H1 (cell line): ENCODE measurements around the gene ZFYVE16. TPM values are rescaled to one million over a fixed set of nuclear protein-coding genes. Genes with fewer than 3 reads are reported as not detected.

Source experiments
- CTCF ChIA-PET: fragments of 300-600 bp; sonication (Branson Sonifier 250); formaldehyde crosslinking; loops from one replicate; lab custom pipeline; 2021; ENCODE audit not compliant: partially characterized antibody; lab: Charles Lee
- POLR2A ChIA-PET: fragments of 300-600 bp; sonication (Branson Sonifier 250); formaldehyde crosslinking; loops from one replicate; lab custom pipeline; 2021; ENCODE audit warnings: inconsistent platforms; ENCODE audit not compliant: partially characterized antibody; lab: Charles Lee
- DNase-seq, 2 experiments: peaks; one replicate each; pipeline versions ENCODE4 v3.0.0 to v3.0.0-alpha.2; 2010 to 2022; ENCODE audit warnings: low spot score in 2 of 2, low read depth in 1 of 2, mixed read lengths in 1 of 2
- FAIRE-seq: peaks from 2 replicates; lab custom pipeline; 2011; peaks lifted over from hg19 to GRCh38; lab: Jason Lieb, UNC
- H2AFZ ChIP-seq: 2 replicates; pipeline ENCODE4 v1.8.1; 2012; ENCODE audit warnings: low read length, inconsistent platforms
- H2AK5ac ChIP-seq: 2 replicates; pipeline ENCODE4 v1.6.1; 2013; ENCODE audit warnings: low read depth, low read length
- H2BK120ac ChIP-seq: replicated peaks from 2 replicates; pipeline ENCODE3; 2013; ENCODE audit warnings: low read depth, low read length, inconsistent platforms
- H2BK12ac ChIP-seq: 2 replicates; pipeline ENCODE4 v1.6.1; 2013; ENCODE audit warnings: low read depth, low read length
- H2BK15ac ChIP-seq: 2 replicates; pipeline ENCODE4 v1.6.1; 2013; ENCODE audit warnings: low read length
- H2BK20ac ChIP-seq: 2 replicates; pipeline ENCODE4 v1.6.1; 2013; ENCODE audit warnings: low read length
- H2BK5ac ChIP-seq: 2 replicates; pipeline ENCODE4 v1.6.1; 2013; ENCODE audit warnings: low read depth, low read length
- H3K14ac ChIP-seq: 2 replicates; pipeline ENCODE4 v1.6.1; 2013; ENCODE audit warnings: inconsistent platforms; ENCODE audit not compliant: insufficient read length
- H3K18ac ChIP-seq: 2 replicates; pipeline ENCODE4 v1.6.1; 2013; ENCODE audit warnings: low read length; ENCODE audit errors: extremely low read depth
- H3K23ac ChIP-seq: 2 replicates; pipeline ENCODE4 v1.6.1; 2013; ENCODE audit warnings: inconsistent platforms; ENCODE audit not compliant: insufficient read length
- H3K23me2 ChIP-seq: 2 replicates; pipeline ENCODE4 v1.6.1; 2013; ENCODE audit warnings: low read depth, low read length
- H3K27ac ChIP-seq: 2 replicates; pipeline ENCODE4 v1.6.1; 2011; ENCODE audit warnings: low read depth, low read length, inconsistent platforms
- H3K27me3 ChIP-seq, 4 experiments: replicated peaks in 1 of 4; 1 replicate in 1 of 4; 2 replicates in 3 of 4; pipeline versions ENCODE4 v1.6.1 to v1.8.1; 2011 to 2013; ENCODE audit warnings: low read length in 3 of 4, mild to moderate bottlenecking in 3 of 4, inconsistent platforms in 2 of 4, mixed read lengths in 2 of 4, moderate library complexity in 1 of 4; ENCODE audit not compliant: control insufficient read depth in 3 of 4, insufficient read depth in 3 of 4; ENCODE audit errors: extremely low read depth in 1 of 4
- H3K36me3 ChIP-seq, 4 experiments: 2 replicates each; pipeline versions ENCODE4 v1.6.1 to v1.8.1; 2011 to 2013; ENCODE audit warnings: mild to moderate bottlenecking in 4 of 4, low read length in 3 of 4, moderate library complexity in 2 of 4, control low read depth in 1 of 4, inconsistent platforms in 1 of 4; ENCODE audit not compliant: insufficient read depth in 4 of 4, control insufficient read depth in 2 of 4
- H3K4ac ChIP-seq: replicated peaks from 2 replicates; pipeline ENCODE3; 2013; ENCODE audit warnings: low read length, low read depth, mixed read lengths, inconsistent platforms; ENCODE audit not compliant: insufficient read length
- H3K4me1 ChIP-seq, 4 experiments: replicated peaks in 1 of 4; 1 replicate in 1 of 4; 2 replicates in 3 of 4; pipeline versions ENCODE4 v1.6.1 to v1.8.1; 2011 to 2013; ENCODE audit warnings: low read length in 3 of 4, inconsistent platforms in 2 of 4, mixed read lengths in 1 of 4; ENCODE audit not compliant: insufficient read depth in 4 of 4, control insufficient read depth in 3 of 4
- H3K4me2 ChIP-seq, 2 experiments: 2 replicates each; pipeline versions ENCODE4 v1.6.1 to v1.8.1; 2011 to 2013; ENCODE audit warnings: low read depth in 2 of 2, low read length in 2 of 2, control low read depth in 1 of 2, inconsistent platforms in 1 of 2, mild to moderate bottlenecking in 1 of 2; ENCODE audit not compliant: insufficient read depth in 1 of 2
- H3K4me3 ChIP-seq, 4 experiments: fragments of 200-600, 300-600 bp in 1 of 4; sonication (generic), shearing (Covaris generic), sonication (Bioruptor Twin) in 1 of 4; 2 replicates each; pipeline versions ENCODE4 v1.5.1 to v1.8.1; 2011 to 2016; ENCODE audit warnings: low read length in 4 of 4, low read depth in 3 of 4, control low read depth in 2 of 4, inconsistent platforms in 2 of 4, mild to moderate bottlenecking in 2 of 4, mixed read lengths in 1 of 4, moderate library complexity in 1 of 4; ENCODE audit not compliant: insufficient read depth in 2 of 4; ENCODE audit errors: extremely low read depth in 1 of 4
- H3K56ac ChIP-seq: replicated peaks from 2 replicates; pipeline ENCODE3; 2013; ENCODE audit warnings: low read depth, mild to moderate bottlenecking, mixed read lengths, low read length, inconsistent platforms; ENCODE audit not compliant: insufficient read length
- H3K79me1 ChIP-seq: 2 replicates; pipeline ENCODE4 v1.6.1; 2013; ENCODE audit warnings: low read depth, low read length, control low read depth
- H3K79me2 ChIP-seq, 2 experiments: 2 replicates each; pipeline versions ENCODE4 v1.6.1 to v1.8.1; 2012 to 2013; ENCODE audit warnings: low read length in 2 of 2, mild to moderate bottlenecking in 2 of 2, inconsistent platforms in 1 of 2; ENCODE audit not compliant: insufficient read depth in 2 of 2, control insufficient read depth in 1 of 2
- H3K9ac ChIP-seq, 4 experiments: replicated peaks in 1 of 4; 1 replicate in 1 of 4; 2 replicates in 3 of 4; pipeline versions ENCODE4 v1.6.1 to v1.8.1; 2011 to 2013; ENCODE audit warnings: low read depth in 3 of 4, low read length in 3 of 4, control low read depth in 2 of 4, mild to moderate bottlenecking in 2 of 4, moderate library complexity in 2 of 4, inconsistent platforms in 1 of 4; ENCODE audit errors: extremely low read depth in 1 of 4
- H3K9me3 ChIP-seq, 2 experiments: 2 replicates each; pipeline versions ENCODE4 v1.6.1 to v1.8.1; 2012 to 2013; ENCODE audit warnings: mild to moderate bottlenecking in 2 of 2, moderate library complexity in 2 of 2, control low read depth in 1 of 2, inconsistent platforms in 1 of 2, low read depth in 1 of 2, low read length in 1 of 2, mixed read lengths in 1 of 2; ENCODE audit not compliant: insufficient read depth in 2 of 2
- H4K20me1 ChIP-seq, 2 experiments: replicated peaks in 1 of 2; 2 replicates each; pipeline versions ENCODE3 to v1.8.1; 2011 to 2013; ENCODE audit warnings: inconsistent platforms in 2 of 2, low read length in 2 of 2, mild to moderate bottlenecking in 1 of 2; ENCODE audit not compliant: insufficient read depth in 2 of 2, control insufficient read depth in 1 of 2
- H4K5ac ChIP-seq: 2 replicates; pipeline ENCODE4 v1.6.1; 2013; ENCODE audit warnings: low read length, low read depth, mixed read lengths, inconsistent platforms; ENCODE audit not compliant: insufficient read length
- H4K8ac ChIP-seq: 2 replicates; pipeline ENCODE4 v1.8.0; 2013; ENCODE audit warnings: mild to moderate bottlenecking, moderate library complexity, low read length, inconsistent platforms; ENCODE audit not compliant: insufficient read depth; ENCODE audit errors: extremely low read depth
- H4K91ac ChIP-seq: replicated peaks from 2 replicates; pipeline ENCODE3; 2013; ENCODE audit warnings: low read length, mixed read lengths, inconsistent platforms; ENCODE audit not compliant: insufficient read length
- CEBPB ChIP-seq: IDR thresholded peaks from 2 replicates; pipeline ENCODE4 v1.6.1; 2012; ENCODE audit warnings: low read depth, low read length
- GTF2F1 ChIP-seq: IDR thresholded peaks from 2 replicates; pipeline ENCODE4 v1.6.1; 2012; ENCODE audit warnings: low read depth, low read length, improper control_type of control experiment, borderline replicate concordance
- KDM4A ChIP-seq: IDR thresholded peaks from one replicate; pipeline ENCODE4 v1.7.1; 2012; ENCODE audit warnings: low read depth, mild to moderate bottlenecking, moderate library complexity, low read length, inconsistent platforms; ENCODE audit not compliant: severe bottlenecking
- NRF1 ChIP-seq: IDR thresholded peaks from 2 replicates; pipeline ENCODE4 v1.6.1; 2011; ENCODE audit warnings: mild to moderate bottlenecking, low read depth, low read length, improper control_type of control experiment
- RNF2 ChIP-seq: fragments of 200-900, 300-1000 bp; sonication (generic); IDR thresholded peaks from 2 replicates; pipeline ENCODE4 v1.7.1; 2016; ENCODE audit warnings: borderline replicate concordance, low read depth, mild to moderate bottlenecking, antibody characterized with exemption, low read length; ENCODE audit not compliant: poor library complexity, severe bottlenecking; ENCODE audit errors: missing control alignments
- SRF ChIP-seq: IDR thresholded peaks from 2 replicates; pipeline ENCODE4 v1.6.1; 2011; ENCODE audit warnings: mild to moderate bottlenecking, low read depth, low read length, moderate library complexity
- TCF12 ChIP-seq: IDR thresholded peaks from 2 replicates; pipeline ENCODE4 v1.6.1; 2011; ENCODE audit warnings: low read depth, mild to moderate bottlenecking, low read length
- TEAD4 ChIP-seq: IDR thresholded peaks from 2 replicates; pipeline ENCODE4 v1.6.1; 2012; ENCODE audit warnings: low read depth, low read length, inconsistent platforms, mixed read lengths
- WGBS, 2 experiments: shearing (Covaris generic) in 1 of 2; methylation state at CpG; one replicate each; pipeline versions ENCODE4 v1.1.6 to v1.1.7; 2013 to 2015; ENCODE audit warnings: low lambda C conversion rate in 2 of 2, mixed read lengths in 2 of 2, inconsistent platforms in 1 of 2, low coverage in 1 of 2, missing lambda C conversion rate in 1 of 2; ENCODE audit not compliant: insufficient replicate concordance in 2 of 2, insufficient coverage in 1 of 2, insufficient read length in 1 of 2; ENCODE audit errors: extremely low coverage in 1 of 2, missing lambda C conversion rate in 1 of 2; 5-methylcytosine and 5-hydroxymethylcytosine counted together
- polyA plus RNA-seq, 7 experiments: library from polyadenylated mRNA; depleted of rRNA in 3 of 7; stranded (reverse) in 5 of 7; unstranded in 2 of 7; fragments of >200 nt in 5 of 7; fragments of 200-250 nt in 2 of 7; gene quantifications; 1 replicate in 5 of 7; 2 replicates in 1 of 7; 4 replicates in 1 of 7; pipeline versions ENCODE4 v1.2.1 to v1.2.3, GENCODE V29; 2011 to 2013; ENCODE audit warnings: missing spikeins in 2 of 7, mixed read lengths in 2 of 7
- total RNA-seq: library from RNA; stranded (reverse); fragmentation: NEBNext Ultra II Directional; extraction: Animal tissue kit (Norgen Biotek cat#: 25700); gene quantifications from 2 replicates; pipeline ENCODE4 v1.2.1, GENCODE V29; 2021

Gene ZFYVE16
- total and polyA plus RNA-seq, 2 of the 8 experiments (the other 6 are each of a cell fraction or from before 2014, with no cell fraction given): 3.6 to 24.2 TPM

- H3K4me1 ChIP-seq: no peaks in the 10 kb centered on the region
- no peak overlapping the region for H2BK20ac ChIP-seq
- no peaks in the 10 kb centered on the region for H3K79me1 ChIP-seq
- H3K14ac ChIP-seq: no peak overlapping the region
- no peak overlapping the region for H3K23ac ChIP-seq
- no peaks in the 10 kb centered on the region for H3K36me3 ChIP-seq
- no peak overlapping the region for H3K4ac ChIP-seq
- no peak overlapping the region for H3K27ac ChIP-seq
- no peaks in the 10 kb centered on the region for H4K20me1 ChIP-seq
- H3K27me3 ChIP-seq: no peaks in the 10 kb centered on the region
- H3K23me2 ChIP-seq: peaks cover 2% of the 10 kb centered on the region; the same call in 1 of the 2 replicates
- no peak for FAIRE-seq
- no peak overlapping the region for H2BK120ac ChIP-seq
- H3K9ac ChIP-seq: no peak overlapping the region
- H3K4me3 ChIP-seq: no peak overlapping the region
- 93% methylated on average over 2 of the region's 2 CpGs; no CpG with 5 or more reads in 1 of the 2 experiments for WGBS, 2 experiments
- no peak overlapping the region for H3K18ac ChIP-seq
- H2AFZ ChIP-seq: no peak overlapping the region
- TF ChIP-seq SRF (no peak), GTF2F1 (no peak), NRF1 (no peak), CEBPB (no peak), KDM4A (no peak), RNF2 (no peak), TCF12 (no peak), TEAD4 (no peak)
- H3K79me2 ChIP-seq: peaks cover 0 to 3% of the 10 kb centered on the region in 2 experiments; a peak in 2 of 4 replicates
- DNase-seq: no peak
- H3K56ac ChIP-seq: no peak overlapping the region
- H4K5ac ChIP-seq: no peak overlapping the region
- no peak overlapping the region for H2BK15ac ChIP-seq
- H4K91ac ChIP-seq: no peak overlapping the region
- POLR2A ChIA-PET: no interaction called here
- CTCF ChIA-PET: no interaction called here
- H3K9me3 ChIP-seq: no peaks in the 10 kb centered on the region
- no peak overlapping the region for H2BK5ac ChIP-seq
- H4K8ac ChIP-seq: no peak overlapping the region
- H2AK5ac ChIP-seq: no peak overlapping the region
- H2BK12ac ChIP-seq: no peak overlapping the region
- no peak overlapping the region for H3K4me2 ChIP-seq
Measured at GRCh38 chr5:80403782-80404181, 4.1 kb upstream of the ZFYVE16 start.
